T-helper 22 cell (primary cell): ENCODE data around the gene RASL11A.
"Not testable (repeated sequence)": the region's sequence is repeated elsewhere in the genome, so short reads cannot be mapped to it uniquely, and the experiment has no call there.

Experiments
- DNase-seq: peaks from one replicate; pipeline ENCODE4 v3.0.0-alpha.2; 2020; ENCODE audit warnings: low read depth

Gene RASL11A

GRCh38 chr13:27300941-27301586, 30.4 kb downstream of the RASL11A start:
- no peak for DNase-seq

DNA sequence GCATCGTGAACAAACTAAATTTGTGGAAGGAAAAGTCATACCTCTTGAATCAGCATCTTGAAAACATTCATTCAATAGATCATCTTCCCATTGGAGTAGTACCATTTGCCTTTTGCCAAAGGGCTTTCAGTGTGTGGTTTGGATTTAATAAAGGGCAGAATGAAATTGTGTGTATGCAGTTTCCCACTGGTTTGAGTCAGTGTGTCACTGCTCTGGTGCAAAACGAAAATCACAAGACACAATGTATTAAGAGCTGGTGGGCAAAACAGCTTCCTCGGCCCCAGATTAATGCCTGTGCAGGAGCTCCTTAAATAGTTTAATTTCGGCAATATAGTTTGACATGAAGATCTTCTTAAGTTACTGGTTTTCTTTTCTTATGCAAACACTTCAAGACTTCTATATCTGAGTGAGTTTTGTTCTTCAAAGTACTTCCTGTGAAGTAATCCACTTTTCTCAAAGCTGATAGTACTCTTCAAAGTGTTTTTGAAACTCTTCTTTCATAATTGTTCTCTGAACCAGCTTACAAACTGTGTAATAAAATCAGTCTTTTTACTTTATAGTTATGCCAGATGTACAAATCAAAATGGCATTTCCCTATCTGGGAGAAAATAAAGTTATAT, 32.1 kb downstream of the RASL11A start:
- no peak for DNase-seq

DNA sequence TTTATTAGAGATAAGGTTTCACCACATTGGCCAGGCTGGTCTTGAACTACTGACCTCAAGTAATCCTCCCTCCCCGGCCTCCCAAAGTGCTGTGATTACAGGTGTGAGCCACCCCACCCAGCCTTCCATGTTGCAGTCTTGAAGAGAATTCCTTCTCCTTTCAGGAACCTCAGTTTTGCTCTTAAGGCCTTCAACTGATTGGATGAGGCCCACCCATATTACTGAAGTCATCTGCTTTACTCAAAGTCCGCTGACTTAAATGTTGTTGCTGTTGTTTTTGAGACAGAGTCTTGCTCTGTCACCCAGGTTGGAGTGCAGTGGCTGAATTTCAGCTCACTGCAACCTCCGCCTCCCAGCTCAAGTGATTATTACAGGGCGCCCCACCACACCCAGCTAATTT, 33.5 kb downstream of the RASL11A start:
- DNase-seq = no peak

- no peak for DNase-seq
These were observed 34.0 kb downstream of the RASL11A start for GRCh38 chr13:27304611-27305010.

- no peak for DNase-seq
These were observed 35.7 kb downstream of the RASL11A start for GRCh38 chr13:27306364-27306763.

GRCh38 chr13:27308941-27309340, 38.3 kb downstream of the RASL11A start:
- DNase-seq = no peak

DNA sequence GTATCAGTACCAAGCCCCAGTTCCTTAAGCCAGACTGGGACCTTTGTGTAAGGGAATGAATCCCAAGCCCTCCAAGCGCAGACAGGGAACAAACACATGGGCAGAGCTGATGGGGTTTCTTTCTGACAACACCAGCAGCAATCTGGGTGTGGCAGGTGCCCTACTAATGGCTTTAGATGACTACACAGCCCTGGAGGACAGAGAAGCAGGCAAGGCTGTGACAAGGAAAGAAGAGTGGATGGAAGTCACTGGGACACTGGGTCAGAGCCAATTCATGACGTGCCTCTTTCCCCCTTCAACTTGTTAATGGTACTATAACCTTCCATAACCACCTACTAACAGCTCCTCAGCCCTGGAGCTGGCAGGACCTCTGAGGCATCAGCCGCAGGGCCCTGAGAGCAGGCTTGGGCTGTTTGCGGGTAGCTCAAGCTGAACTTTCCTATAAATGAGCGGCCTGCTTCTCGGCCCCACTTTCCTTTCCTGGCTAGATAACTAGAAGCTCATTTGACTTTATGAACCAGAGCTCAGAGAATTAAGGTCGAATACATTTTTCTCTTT, 38.9 kb downstream of the RASL11A start:
- no peak for DNase-seq

- DNase-seq = no peak
These were observed 39.5 kb downstream of the RASL11A start for GRCh38 chr13:27309967-27310598.

DNA sequence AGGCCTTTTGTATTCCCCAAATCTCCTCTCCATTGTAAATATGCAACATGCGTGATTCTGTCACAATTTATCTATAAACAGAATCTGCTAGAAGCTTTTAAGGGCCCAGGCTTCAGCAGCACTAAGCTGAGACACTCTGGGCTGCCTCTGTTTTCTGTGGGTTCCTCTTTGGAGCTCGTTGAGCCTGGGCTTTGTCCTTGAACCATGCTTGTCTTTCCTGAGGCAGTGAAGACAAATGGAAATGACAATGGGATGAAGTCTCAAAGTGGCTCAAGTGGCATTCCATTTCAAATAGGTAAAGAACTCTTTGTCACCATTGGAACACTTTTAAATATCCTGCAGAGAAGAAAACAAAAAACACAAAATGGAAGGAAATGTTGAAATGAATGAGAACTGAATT, 40.3 kb downstream of the RASL11A start:
- no peak for DNase-seq

GRCh38 chr13:27311518-27312210, 41.0 kb downstream of the RASL11A start:
- no peak for DNase-seq

- DNase-seq = no peak
These were observed 43.1 kb downstream of the RASL11A start for GRCh38 chr13:27313770-27314169.

DNA sequence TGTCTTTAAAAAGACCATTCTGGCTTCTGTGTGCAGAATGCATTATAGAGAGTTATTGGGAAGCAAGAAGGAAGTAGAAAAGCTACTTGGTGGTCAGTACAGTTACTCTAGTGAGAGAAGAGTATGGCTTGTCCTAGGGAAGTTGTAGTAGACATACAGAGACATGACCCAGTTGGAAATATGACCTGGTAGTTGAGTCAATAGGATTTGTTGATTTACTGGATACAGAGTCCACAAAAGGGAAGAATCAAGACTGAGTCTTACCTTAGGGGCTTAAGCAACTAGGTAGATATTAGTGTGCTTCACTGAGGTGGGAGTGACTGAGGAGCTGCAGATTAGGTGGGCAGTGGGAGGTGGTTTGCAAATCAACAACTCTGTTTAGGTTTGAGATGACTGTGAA, 48.8 kb downstream of the RASL11A start:
- no peak for DNase-seq

DNA sequence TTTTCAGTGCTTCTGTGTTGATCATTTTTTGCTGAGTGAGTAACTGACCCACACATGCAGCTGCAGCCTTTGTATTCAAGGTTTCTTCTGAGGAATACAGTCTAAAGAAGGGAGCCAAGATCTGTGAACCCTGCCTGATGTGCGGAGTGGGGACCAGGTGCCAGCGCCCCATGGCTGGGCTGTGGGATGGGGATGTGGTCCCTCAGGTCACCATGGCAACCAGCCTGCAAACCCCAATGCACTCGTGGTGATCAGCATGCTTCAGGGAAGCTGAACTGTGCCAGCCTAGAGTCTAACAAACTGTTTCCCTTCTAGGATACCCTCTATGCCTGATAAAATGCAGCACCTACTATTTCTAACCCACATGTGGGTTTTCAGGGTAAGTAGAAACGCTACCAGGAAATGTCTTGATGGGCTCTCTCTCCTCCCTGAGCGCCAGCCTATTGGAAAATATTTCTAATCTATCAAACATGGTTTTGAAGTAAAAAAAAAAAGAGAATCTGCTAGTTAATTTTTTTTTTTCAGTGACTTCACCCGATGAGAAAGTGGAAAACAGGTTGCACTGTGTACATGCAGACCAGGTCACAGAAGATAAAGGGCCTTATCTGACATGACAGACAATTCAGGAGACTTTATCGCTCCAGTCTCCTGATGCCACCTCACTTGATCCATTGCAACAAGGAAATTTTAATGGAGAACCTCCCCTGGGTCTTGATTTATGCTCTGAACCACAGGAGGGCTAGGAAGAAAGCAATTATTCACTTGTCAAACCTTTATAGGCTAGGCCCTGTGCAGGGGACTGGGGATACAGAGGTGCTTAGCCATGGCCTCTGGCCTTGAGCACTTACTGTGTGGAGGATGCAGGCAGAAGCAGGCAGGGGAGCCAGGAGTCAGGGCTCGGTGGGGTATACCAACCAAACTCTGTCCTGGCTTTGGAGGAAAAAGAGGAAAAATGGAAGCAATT, 51.1 kb downstream of the RASL11A start:
- DNase-seq = no peak

- not testable (repeated sequence) for DNase-seq
These were observed 51.8 kb downstream of the RASL11A start for GRCh38 chr13:27322443-27322842.
